Adrenal gland (tissue), 5 donors: ENCODE results near the gene PSMA6.

Experiments used
- CTCF ChIP-seq, 6 experiments: fragments of 450-650 bp in 4 of 6; fragments of 200-600 bp in 2 of 6; sonication (generic) in 1 of 6; IDR thresholded peaks; 1 replicate in 5 of 6; 2 replicates in 1 of 6; pipeline versions ENCODE4 v1.5.1 to v1.8.0; 2016 to 2021; ENCODE audit warnings: antibody characterized with exemption in 6 of 6, mild to moderate bottlenecking in 2 of 6, moderate library complexity in 1 of 6
- POLR2A ChIP-seq, 2 donors: fragments of 450-650 bp; IDR thresholded peaks; one replicate each; pipeline ENCODE4 v1.6.1; 2017; ENCODE audit warnings: antibody characterized with exemption in 2 of 2, mild to moderate bottlenecking in 2 of 2, moderate library complexity in 1 of 2
- donor health status: DM: no; HTN: no; CAD: no.

- TF ChIP-seq CTCF (IDR thresholded peaks at IDR 0.05) (no peak), POLR2A (IDR thresholded peaks at IDR 0.05) (no peak)
These were observed 5.5 kb upstream of the PSMA6 start for GRCh38 chr14:35286707-35287106.
